ENCODE results near the gene CACNA1H.

The CACNA1H gene

GRCh38 chr16:1158456-1159324, 5.8 kb downstream of the CACNA1H start:
- DNase-seq (ENCODE audit: low read depth): no peak

- no peak for DNase-seq (ENCODE audit: low read depth)
Observed at GRCh38 chr16:1159325-1159972, 6.5 kb downstream of the CACNA1H start.

- DNase-seq (ENCODE audit: low read depth): no peak
Observed at GRCh38 chr16:1159973-1160772, 7.3 kb downstream of the CACNA1H start.

- no peak for DNase-seq (ENCODE audit: low read depth)
Observed at GRCh38 chr16:1160773-1161348, 8.0 kb downstream of the CACNA1H start.

GRCh38 chr16:1162701-1163566, 10.0 kb downstream of the CACNA1H start:
- DNase-seq (ENCODE audit: low read depth): no peak

GRCh38 chr16:1163567-1164055, 10.7 kb downstream of the CACNA1H start:
- no peak for DNase-seq (ENCODE audit: low read depth)

- no peak for DNase-seq (ENCODE audit: low read depth)
Observed at GRCh38 chr16:1164382-1164781, 11.5 kb downstream of the CACNA1H start.

- DNase-seq (ENCODE audit: low read depth): no peak
Observed at GRCh38 chr16:1164975-1165374, 12.1 kb downstream of the CACNA1H start.

- DNase-seq (ENCODE audit: low read depth): no peak
Observed at GRCh38 chr16:1165511-1165910, 12.6 kb downstream of the CACNA1H start.

- DNase-seq (ENCODE audit: low read depth): no peak
Observed at GRCh38 chr16:1167276-1168107, 14.6 kb downstream of the CACNA1H start.

- no peak for DNase-seq (ENCODE audit: low read depth)
Observed at GRCh38 chr16:1168837-1169236, 15.9 kb downstream of the CACNA1H start.

- DNase-seq (ENCODE audit: low read depth): no peak
Observed at GRCh38 chr16:1169285-1170075, 16.6 kb downstream of the CACNA1H start.

GRCh38 chr16:1170076-1170418, 17.1 kb downstream of the CACNA1H start:
- no peak for DNase-seq (ENCODE audit: low read depth)

GRCh38 chr16:1171001-1171400, 18.1 kb downstream of the CACNA1H start:
- no peak for DNase-seq (ENCODE audit: low read depth)

- no peak for DNase-seq (ENCODE audit: low read depth)
Observed at GRCh38 chr16:1171854-1172428, 19.0 kb downstream of the CACNA1H start.

GRCh38 chr16:1172651-1173050, 19.7 kb downstream of the CACNA1H start:
- DNase-seq (ENCODE audit: low read depth): no peak

GRCh38 chr16:1173788-1174451, 21.0 kb downstream of the CACNA1H start:
- no peak for DNase-seq (ENCODE audit: low read depth)
